Spleen (tissue), 13 donors: Measurements from ENCODE around the gene HAL. TPM values are rescaled to one million over a fixed set of nuclear protein-coding genes. Genes with fewer than 3 reads are reported as not detected.

Source experiments
- DNase-seq: peaks from one replicate; pipeline ENCODE4 v3.0.0-alpha.2; 2020
- H3K27ac ChIP-seq, 8 donors: fragments of 200-600 bp; sonication (generic) in 7 of 8; 1 replicate in 4 of 8; 2 replicates in 4 of 8; pipeline versions ENCODE4 v1.5.0 to v1.8.0; 2016 to 2021; ENCODE audit warnings: inconsistent platforms in 4 of 8, mild to moderate bottlenecking in 4 of 8, moderate library complexity in 1 of 8
- H3K27me3 ChIP-seq, 7 donors: fragments of 200-600 bp; sonication (generic) in 6 of 7; replicated peaks in 1 of 7; 1 replicate in 4 of 7; 2 replicates in 3 of 7; pipeline versions ENCODE4 v1.5.0 to v1.8.0; 2016 to 2021; ENCODE audit warnings: inconsistent platforms in 3 of 7, mild to moderate bottlenecking in 1 of 7
- H3K36me3 ChIP-seq, 6 donors: fragments of 200-600 bp; sonication (generic) in 5 of 6; 1 replicate in 4 of 6; 2 replicates in 2 of 6; pipeline versions ENCODE4 v1.5.0 to v1.8.0; 2016 to 2021; ENCODE audit warnings: inconsistent platforms in 2 of 6
- H3K4me1 ChIP-seq, 6 donors: fragments of 200-600 bp; sonication (generic) in 5 of 6; 1 replicate in 3 of 6; 2 replicates in 3 of 6; pipeline versions ENCODE4 v1.5.0 to v1.8.0; 2016 to 2021; ENCODE audit warnings: inconsistent platforms in 3 of 6
- H3K4me3 ChIP-seq, 8 donors: fragments of 200-600 bp; sonication (generic) in 7 of 8; 1 replicate in 4 of 8; 2 replicates in 4 of 8; pipeline versions ENCODE4 v1.5.0 to v1.8.0; 2016 to 2021; ENCODE audit warnings: inconsistent platforms in 4 of 8, mild to moderate bottlenecking in 4 of 8, moderate library complexity in 2 of 8
- H3K9me3 ChIP-seq, 8 donors: fragments of 200-600 bp; sonication (generic) in 7 of 8; 1 replicate in 4 of 8; 2 replicates in 4 of 8; pipeline versions ENCODE4 v1.5.0 to v1.8.0; 2016 to 2021; ENCODE audit warnings: inconsistent platforms in 4 of 8
- POLR2A ChIP-seq, 3 donors: fragments of 450-650 bp; IDR thresholded peaks; one replicate each; pipeline ENCODE4 v1.5.1; 2017; ENCODE audit warnings: antibody characterized with exemption in 3 of 3, mild to moderate bottlenecking in 1 of 3
- POLR2AphosphoS5 ChIP-seq, 3 donors: sonication (generic); formaldehyde crosslinking; IDR thresholded peaks; one replicate each; pipeline ENCODE4 v1.5.1; 2017; ENCODE audit warnings: antibody characterized with exemption in 3 of 3
- WGBS, 5 donors: extraction: QIAGEN DNeasy Blood & Tissue Kit in 3 of 5; methylation state at CpG; one replicate each; pipeline versions ENCODE4 v1.1.5 to v1.1.7; 2013 to 2018; 5-methylcytosine and 5-hydroxymethylcytosine counted together
- intact Hi-C: fragments of 100-400 bp; cut with DNase I; formaldehyde crosslinking; loops from one replicate; pipeline ENCODE4 v1.15.0; 2023; ENCODE audit warnings: low total_unique reads
- long read RNA-seq, 2 donors: transcript quantifications; one replicate each; lab custom pipeline, GENCODE V29; 2026
- polyA plus RNA-seq, 3 donors: library from polyadenylated mRNA; stranded (reverse); fragments of 200-250 nt; gene quantifications; one replicate each; pipeline ENCODE4 v1.2.1, GENCODE V29; 2013
- total RNA-seq, 7 donors: library from RNA; depleted of rRNA in 3 of 7; stranded (reverse); fragments of >200 nt in 3 of 7; fragmentation: NEBNext Ultra II Directional in 4 of 7; extraction: Animal tissue kit (Norgen Biotek cat#: 25700) in 4 of 7; gene quantifications; one replicate each; pipeline versions ENCODE4 v1.1.0 to v1.2.1, GENCODE V29; 2016 to 2021
- TF ChIP-seq, protein P1 (sequence below), 11 experiments: fragments of 200-600 bp in 7 of 11; fragments of 450-650 bp in 4 of 11; sonication (generic) in 4 of 11; IDR thresholded peaks in 8 of 11; conservative IDR thresholded peaks in 3 of 11; 1 replicate in 7 of 11; 2 replicates in 4 of 11; pipeline versions ENCODE4 v1.4.0 to v1.8.0; 2016 to 2021; ENCODE audit warnings: antibody characterized with exemption in 11 of 11, inconsistent platforms in 4 of 11, mild to moderate bottlenecking in 1 of 11
- donor health status: healthy with polysubstance abuse.
- donor health status: DM: no; HTN: no; CAD: no; lungs with moderate emphysema.
- donor health status: DM: no; HTN: no; CAD: no.
- donor health status: Bipolar disorder and iron deficiency.
- donor health status: healthy.
- donor health status: DM: no; HTN: no; CAD: no.
- donor health status: DM: yes; HTN: yes; CAD: no.

The HAL gene, protein sequence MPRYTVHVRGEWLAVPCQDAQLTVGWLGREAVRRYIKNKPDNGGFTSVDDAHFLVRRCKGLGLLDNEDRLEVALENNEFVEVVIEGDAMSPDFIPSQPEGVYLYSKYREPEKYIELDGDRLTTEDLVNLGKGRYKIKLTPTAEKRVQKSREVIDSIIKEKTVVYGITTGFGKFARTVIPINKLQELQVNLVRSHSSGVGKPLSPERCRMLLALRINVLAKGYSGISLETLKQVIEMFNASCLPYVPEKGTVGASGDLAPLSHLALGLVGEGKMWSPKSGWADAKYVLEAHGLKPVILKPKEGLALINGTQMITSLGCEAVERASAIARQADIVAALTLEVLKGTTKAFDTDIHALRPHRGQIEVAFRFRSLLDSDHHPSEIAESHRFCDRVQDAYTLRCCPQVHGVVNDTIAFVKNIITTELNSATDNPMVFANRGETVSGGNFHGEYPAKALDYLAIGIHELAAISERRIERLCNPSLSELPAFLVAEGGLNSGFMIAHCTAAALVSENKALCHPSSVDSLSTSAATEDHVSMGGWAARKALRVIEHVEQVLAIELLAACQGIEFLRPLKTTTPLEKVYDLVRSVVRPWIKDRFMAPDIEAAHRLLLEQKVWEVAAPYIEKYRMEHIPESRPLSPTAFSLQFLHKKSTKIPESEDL
- total RNA-seq (10 to 100 TPM in 4 of 7 donors, 1 to 10 TPM in 3; 4.6 to 27.3 (median 11.7) TPM), polyA plus RNA-seq (1 to 10 TPM in 1 of 3 donors, under 1 TPM in 2; 0.24 to 1.9 (median 0.72) TPM)
- long read RNA-seq, donor 1, result 0 reads
- long read RNA-seq, donor 2, result 0 reads

DNA sequence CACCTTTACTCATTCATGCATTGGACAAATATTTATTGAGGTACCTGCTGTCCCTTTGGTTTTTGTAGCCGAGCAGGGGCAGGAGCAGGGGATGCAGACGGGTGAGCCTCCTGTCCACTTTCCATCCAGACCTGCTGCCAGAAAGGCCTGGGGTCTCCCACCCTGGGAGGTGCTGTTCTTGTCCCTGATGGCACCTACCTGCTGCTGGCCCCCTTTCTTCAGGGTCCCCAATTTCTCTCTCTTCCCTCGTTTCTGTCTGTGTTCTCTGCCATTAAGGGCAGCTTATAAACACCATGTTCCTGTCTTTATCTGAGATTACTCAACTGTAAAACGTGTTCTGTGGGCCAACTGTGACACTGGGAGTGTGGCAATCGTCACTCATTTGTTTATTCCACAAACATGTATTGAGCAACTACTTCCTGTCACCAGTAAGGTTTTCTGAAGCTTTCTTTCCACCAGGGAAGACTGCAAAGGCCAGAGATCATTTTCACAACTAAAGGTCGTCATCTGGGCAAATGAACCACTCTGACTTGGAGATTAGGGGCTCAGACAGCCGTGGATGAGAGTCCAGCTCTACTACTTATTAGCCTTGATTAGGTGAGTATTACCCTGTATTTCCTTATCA lies at the start of gene HAL:
Gene HAL, minus strand, starts transcription at position 311 of the 625 bp plus-strand sequence. CDS start 434 bp downstream, outside the sequence.
- TF ChIP-seq POLR2AphosphoS5 (IDR thresholded peaks at IDR 0.05), result peak in 1 of 3 donors; percentile 69
- TF ChIP-seq, protein P1, sequence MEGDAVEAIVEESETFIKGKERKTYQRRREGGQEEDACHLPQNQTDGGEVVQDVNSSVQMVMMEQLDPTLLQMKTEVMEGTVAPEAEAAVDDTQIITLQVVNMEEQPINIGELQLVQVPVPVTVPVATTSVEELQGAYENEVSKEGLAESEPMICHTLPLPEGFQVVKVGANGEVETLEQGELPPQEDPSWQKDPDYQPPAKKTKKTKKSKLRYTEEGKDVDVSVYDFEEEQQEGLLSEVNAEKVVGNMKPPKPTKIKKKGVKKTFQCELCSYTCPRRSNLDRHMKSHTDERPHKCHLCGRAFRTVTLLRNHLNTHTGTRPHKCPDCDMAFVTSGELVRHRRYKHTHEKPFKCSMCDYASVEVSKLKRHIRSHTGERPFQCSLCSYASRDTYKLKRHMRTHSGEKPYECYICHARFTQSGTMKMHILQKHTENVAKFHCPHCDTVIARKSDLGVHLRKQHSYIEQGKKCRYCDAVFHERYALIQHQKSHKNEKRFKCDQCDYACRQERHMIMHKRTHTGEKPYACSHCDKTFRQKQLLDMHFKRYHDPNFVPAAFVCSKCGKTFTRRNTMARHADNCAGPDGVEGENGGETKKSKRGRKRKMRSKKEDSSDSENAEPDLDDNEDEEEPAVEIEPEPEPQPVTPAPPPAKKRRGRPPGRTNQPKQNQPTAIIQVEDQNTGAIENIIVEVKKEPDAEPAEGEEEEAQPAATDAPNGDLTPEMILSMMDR (IDR thresholded peaks at IDR 0.05 in 8 of 11, conservative IDR thresholded peaks at IDR 0.05 in 3 of 11), result no peak
- 38 to 70% (median 57%) methylated on average over 7 of the region's 7 CpGs for WGBS, 5 donors
- H3K27ac ChIP-seq, result peak within 1 kb of the TSS in 7 of 8 donors; percentile 44 to 91 (median 77)
- peak; percentile 74 for DNase-seq
- H3K36me3 ChIP-seq, result peaks cover 0 to 63% (median 9%) of the 10 kb centered on the region in 6 donors
- H3K4me1 ChIP-seq, result peaks cover 0 to 24% (median 6%) of the 10 kb centered on the region in 6 donors
- intact Hi-C loops, result loop anchor here (10.0 kb wide), 1 partner anchor 171 kb away; no protein-coding TSS in a partner anchor
- no peaks in the 10 kb centered on the region for H3K27me3 ChIP-seq
- H3K9me3 ChIP-seq, result no peaks in the 10 kb centered on the region
- peak within 1 kb of the TSS in 3 of 8 donors; percentile 16 to 54 (median 24) for H3K4me3 ChIP-seq

DNA sequence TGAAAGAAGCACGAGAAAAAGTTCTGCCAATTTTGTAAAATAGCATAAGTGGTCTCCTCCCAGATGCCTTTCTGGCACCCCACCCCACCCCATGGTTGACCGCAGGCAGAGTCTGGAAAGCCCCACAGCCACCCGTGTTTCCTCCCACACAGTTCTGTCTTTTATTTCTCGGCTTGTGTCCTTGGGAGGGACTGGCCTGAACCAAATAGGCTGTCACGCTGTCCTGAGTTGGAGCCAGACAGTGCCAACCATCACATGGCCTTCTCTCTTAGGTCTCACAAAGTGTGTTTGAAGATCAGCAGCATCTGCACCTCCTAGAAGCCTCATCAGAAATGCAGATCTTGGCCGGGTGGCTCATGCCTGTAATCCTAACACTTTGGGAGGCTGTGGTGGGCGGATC lies 49.4 kb upstream of the HAL start:
- H3K4me3 ChIP-seq, result peak overlapping the region in 1 of 8 donors; percentile 30
- H3K27ac ChIP-seq, result peak overlapping the region in 7 of 8 donors; percentile 23 to 86 (median 77)
- H3K36me3 ChIP-seq, result no peaks in the 10 kb centered on the region
- intact Hi-C loops, result no loop called here
- TF ChIP-seq POLR2AphosphoS5 (IDR thresholded peaks at IDR 0.05) (peak in 1 of 3 donors; percentile 9), POLR2A (IDR thresholded peaks at IDR 0.05) (no peak)
- TF ChIP-seq, protein P1 (IDR thresholded peaks at IDR 0.05 in 8 of 11, conservative IDR thresholded peaks at IDR 0.05 in 3 of 11), result no peak
- no peaks in the 10 kb centered on the region for H3K27me3 ChIP-seq
- no peaks in the 10 kb centered on the region for H3K9me3 ChIP-seq
- whole genome bisulfite sequencing, 5 donors, result 28 to 51% (median 46%) methylated on average over 6 to 7 of the region's 7 CpGs
- H3K4me1 ChIP-seq, result peaks cover 20 to 64% (median 57%) of the 10 kb centered on the region in 6 donors
- peak; percentile 75 for DNase-seq

DNA sequence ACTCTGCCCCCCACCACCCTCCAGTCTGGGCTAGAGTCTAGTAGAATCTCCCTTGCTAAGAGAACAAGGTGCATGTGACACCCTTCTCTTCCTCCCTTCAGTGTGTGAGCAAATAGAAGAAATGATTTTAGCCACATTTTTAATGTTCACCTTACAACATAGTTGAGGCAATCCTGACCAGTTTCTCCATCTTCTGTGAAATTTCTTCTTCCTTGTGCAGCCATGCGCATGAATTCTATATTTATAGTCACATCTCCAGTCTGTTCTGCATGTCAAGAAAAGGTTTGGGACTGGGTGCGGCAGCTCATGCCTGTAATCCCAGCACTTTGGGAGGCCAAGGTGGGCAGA lies 48.8 kb upstream of the HAL start:
- DNase-seq, result no peak
- intact Hi-C loops, result no loop called here
- no peak overlapping the region for H3K4me3 ChIP-seq
- TF ChIP-seq, protein P1 (IDR thresholded peaks at IDR 0.05 in 8 of 11, conservative IDR thresholded peaks at IDR 0.05 in 3 of 11), result no peak
- TF ChIP-seq POLR2A (IDR thresholded peaks at IDR 0.05), result no peak
- no peak for TF ChIP-seq POLR2AphosphoS5 (IDR thresholded peaks at IDR 0.05)
- no peaks in the 10 kb centered on the region for H3K27me3 ChIP-seq
- H3K4me1 ChIP-seq, result peaks cover 20 to 64% (median 57%) of the 10 kb centered on the region in 6 donors
- WGBS, 5 donors, result 58 to 97% (median 81%) methylated on average over 2 of the region's 2 CpGs
- H3K27ac ChIP-seq, result peak overlapping the region in 7 of 8 donors; percentile 23 to 86 (median 77)
- H3K9me3 ChIP-seq, result no peaks in the 10 kb centered on the region
- H3K36me3 ChIP-seq, result no peaks in the 10 kb centered on the region
